IPS DF 4.7 (cell line): Measurements from ENCODE around the gene ANKRD55.
"Not testable (repeated sequence)": the region's sequence is repeated elsewhere in the genome, so short reads cannot be mapped to it uniquely, and the experiment has no call there.

Experiments
- DNase-seq: peaks from one replicate; pipeline ENCODE4 v3.0.0-alpha.2; 2013; ENCODE audit warnings: low spot score; ENCODE audit errors: extremely low read depth

Gene ANKRD55

GRCh38 chr5:56145511-56145910, 87.6 kb downstream of the ANKRD55 start:
- no peak for DNase-seq

DNA sequence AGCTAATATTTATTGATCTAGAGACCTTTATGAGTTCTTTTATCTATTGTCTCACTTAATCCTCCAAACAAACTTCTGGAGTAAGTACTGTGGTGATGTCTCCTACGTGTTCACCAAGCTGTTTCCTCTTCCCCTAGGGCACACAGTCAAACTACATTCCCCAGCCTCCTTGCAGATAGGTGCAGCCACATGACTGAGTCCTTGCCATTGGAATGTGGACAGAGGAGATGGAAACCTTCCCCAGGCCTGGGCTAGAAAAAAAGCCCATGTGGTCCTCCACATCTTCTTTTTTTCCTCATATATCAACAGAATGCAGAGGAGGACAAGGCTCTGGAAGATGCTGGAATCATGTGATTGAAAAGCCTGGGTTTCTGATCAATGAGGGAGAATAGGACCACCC, 88.0 kb downstream of the ANKRD55 start:
- DNase-seq = no peak

- DNase-seq = no peak
Measured at GRCh38 chr5:56144211-56144610, 88.9 kb downstream of the ANKRD55 start.

DNA sequence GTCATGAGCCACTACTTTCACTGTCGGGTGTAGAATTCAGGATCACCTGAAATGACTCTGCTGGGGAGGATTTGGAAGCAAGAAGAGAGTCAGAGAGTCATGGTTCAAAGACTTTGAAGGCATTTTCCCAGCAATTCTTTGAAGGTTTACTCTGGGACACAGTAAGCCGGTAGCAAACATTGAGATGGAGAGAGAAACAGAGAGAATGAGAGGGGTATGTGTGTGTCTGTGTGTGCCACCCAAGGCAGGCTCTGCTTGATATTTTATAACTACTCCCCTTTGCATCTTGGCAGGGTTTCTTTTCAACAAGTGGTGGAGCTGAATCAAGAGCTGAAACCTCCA, 89.8 kb downstream of the ANKRD55 start:
- no peak for DNase-seq

GRCh38 chr5:56142614-56143372, 90.3 kb downstream of the ANKRD55 start:
- DNase-seq = no peak

GRCh38 chr5:56142233-56142613, 90.9 kb downstream of the ANKRD55 start:
- DNase-seq = no peak

- DNase-seq = no peak
Measured at GRCh38 chr5:56140073-56140472, 93.1 kb downstream of the ANKRD55 start.

DNA sequence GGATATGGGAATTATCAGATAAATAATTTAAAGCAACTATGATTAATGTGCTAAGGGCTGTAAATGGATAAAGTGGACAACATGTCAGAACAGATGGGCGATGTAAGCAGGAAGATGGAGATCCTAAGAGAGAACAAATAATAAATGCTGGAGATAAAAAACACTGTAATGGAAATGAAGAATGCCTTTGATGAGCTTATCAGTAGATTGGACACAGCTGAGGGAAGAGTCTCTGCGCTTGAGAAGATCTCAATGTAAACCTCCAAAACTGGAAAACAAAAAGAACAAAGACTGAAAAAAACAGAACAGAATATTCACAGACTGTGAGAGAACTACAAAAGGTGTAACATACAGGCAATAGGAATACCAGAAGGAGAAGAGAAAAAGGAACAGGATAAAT, 102.5 kb downstream of the ANKRD55 start:
- no peak for DNase-seq

- no peak for DNase-seq
Measured at GRCh38 chr5:56129288-56129687, 103.8 kb downstream of the ANKRD55 start.

- no peak for DNase-seq
Measured at GRCh38 chr5:56128113-56128512, 105.0 kb downstream of the ANKRD55 start.

DNA sequence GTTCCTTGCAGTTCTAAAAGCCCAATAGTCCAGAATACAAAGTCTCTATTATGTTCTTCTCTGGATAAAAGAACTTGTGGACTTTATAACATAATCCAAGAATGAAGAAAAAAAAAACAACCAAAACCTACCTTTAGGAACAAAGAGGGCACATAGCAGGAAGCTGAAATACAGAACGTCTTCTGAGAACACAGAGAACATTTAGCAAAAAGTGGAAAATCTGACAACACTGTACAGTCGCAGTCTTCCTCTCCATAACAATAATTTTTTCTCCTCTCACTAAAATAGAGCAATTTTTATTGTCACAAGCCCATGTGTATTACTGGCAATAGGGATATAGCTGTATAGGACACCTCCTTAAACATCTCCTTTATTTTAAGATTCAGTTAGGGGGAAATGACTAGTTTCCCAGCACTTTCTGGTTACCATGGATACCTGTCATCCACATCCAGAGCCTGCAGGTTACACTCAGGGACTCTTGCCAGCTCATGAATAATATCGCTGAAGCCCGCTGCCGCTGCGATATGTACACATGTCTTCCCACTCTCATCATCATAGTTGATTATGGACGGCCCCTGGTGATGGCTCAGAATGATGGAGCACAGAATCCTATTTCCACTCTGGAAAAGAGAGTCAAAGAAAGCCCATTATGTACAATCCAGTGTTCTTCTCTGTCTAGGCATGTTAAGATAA, 106.5 kb downstream of the ANKRD55 start:
- DNase-seq = no peak

DNA sequence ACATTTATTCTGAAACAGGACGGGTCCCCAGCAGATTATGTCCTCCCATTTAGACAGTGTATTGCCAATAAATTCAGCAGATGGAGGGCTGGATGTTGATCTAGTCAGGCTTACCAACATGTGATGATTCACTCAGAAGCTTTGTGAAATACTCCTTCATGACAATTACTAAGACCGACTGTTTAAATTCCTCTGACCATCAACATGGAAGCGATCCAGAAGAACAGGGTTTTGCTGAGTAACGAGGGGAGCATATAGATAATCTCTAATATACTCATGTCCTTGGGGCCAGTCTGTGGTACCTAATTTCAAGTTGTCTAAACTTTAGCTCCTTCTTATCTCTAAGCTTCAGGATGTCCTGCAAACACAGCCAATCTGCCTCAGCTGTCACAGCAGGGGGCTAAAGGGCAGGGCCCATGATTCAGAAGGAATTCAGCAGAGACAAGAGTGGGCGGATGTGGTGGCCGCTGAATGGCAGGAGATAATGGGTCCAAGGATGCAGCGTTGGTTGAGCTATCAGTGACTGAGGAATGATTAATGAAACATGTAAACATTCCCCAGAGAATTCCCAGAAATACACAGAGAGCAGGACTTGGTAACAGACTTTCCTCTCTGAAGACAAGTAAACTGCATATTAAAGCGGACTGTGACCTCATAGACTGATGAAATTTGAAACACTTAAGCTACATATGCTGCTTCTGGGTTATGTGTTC, 109.4 kb downstream of the ANKRD55 start:
- no peak for DNase-seq

- not testable (repeated sequence) for DNase-seq
Measured at GRCh38 chr5:56122360-56122985, 110.7 kb downstream of the ANKRD55 start.

- DNase-seq = no peak
Measured at GRCh38 chr5:56119050-56119449, 114.1 kb downstream of the ANKRD55 start.

DNA sequence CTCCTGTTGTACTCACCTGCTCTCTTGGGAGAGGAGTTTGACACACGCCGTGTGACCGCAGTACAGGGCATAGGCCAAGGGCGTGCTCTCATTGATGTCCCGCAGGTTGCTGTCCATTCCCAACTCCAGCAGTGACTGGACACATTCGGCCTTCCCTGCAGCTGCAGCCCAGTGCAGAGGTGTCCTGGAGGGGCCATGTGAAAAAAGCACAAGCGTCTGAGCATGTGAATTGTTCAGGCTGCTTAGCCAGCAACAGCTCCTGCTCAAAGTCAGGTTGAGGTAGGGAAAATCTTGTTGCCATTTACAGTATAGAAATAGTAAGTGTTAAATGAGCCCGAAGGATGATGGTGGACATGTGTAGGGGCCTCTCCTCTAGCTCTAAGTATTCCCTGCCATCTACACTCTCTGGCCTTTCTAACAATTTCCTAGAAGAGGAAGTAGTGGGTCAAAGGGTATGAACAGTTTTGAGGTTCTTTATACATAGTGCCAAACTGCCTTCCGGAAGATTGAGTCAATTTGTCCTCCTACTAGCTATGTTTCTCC, 116.5 kb downstream of the ANKRD55 start:
- DNase-seq = no peak

GRCh38 chr5:56115589-56115988, 117.5 kb downstream of the ANKRD55 start:
- no peak for DNase-seq

DNA sequence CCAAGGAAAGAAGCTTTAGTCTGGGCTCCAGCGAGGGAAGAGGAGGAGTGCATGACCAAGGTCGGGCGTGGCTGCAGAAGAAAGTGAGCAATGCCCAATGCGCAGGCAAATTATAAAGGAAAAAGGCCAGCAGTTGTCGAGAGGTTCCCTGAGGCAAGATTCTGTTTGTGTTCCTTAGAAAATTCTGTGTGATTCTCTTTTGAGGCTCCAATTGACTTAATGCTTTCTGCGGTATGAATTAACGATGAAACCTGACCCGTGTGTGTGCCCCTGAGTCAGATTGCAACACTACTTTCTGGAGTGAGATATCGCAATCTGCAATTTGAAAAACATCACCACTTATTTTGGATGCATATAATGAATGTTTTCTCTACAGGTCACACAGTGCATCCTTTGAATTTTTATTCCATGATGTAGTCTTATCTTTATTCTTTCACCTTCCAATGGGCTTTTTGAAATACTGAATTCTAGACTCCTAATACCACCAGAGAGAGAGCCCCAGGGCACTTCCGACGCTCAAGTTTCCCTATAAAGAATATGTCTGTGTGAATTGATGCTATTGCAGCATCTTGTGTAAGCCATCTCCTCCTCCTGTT, 120.5 kb downstream of the ANKRD55 start:
- DNase-seq = no peak

- no peak for DNase-seq
Measured at GRCh38 chr5:56111404-56111781, 121.7 kb downstream of the ANKRD55 start.

DNA sequence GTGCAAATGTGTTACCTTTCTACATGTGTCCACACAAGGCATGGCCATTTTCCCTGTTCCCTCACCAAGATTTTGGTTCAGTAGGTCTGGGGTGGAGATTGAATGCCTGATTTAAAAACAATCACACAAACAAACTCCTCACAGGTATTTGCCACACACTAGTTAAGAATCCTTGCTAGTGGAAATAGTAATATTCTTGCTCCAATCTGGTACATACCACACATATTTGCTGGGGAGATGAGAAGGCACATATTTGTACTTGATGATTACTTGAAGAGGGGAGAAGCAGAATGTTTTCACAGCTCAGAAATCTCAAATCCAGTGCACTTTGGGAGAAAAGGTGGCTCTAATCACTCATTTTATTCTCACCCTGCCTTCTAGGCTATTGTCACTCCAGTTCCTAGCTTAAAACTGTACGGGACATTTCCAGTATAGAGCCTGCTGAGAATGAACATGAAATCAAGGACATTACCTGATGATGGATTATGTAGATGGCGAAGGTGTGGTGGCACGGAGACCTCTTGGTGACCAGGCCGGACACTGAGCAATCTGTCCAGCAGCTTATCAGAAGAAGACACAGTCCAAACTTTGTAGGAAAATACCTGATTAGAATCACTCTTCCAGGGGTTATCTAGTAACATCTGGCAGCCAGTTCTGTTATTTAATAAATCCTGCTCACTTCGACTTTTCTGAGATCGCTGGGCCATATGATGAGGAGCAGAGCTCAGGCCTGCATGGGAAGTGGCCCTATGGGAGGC, 122.3 kb downstream of the ANKRD55 start:
- no peak for DNase-seq

GRCh38 chr5:56108246-56108645, 124.9 kb downstream of the ANKRD55 start:
- no peak for DNase-seq

GRCh38 chr5:56106837-56107236, 126.3 kb downstream of the ANKRD55 start:
- DNase-seq = no peak
